ENCODE measurements around the gene POLG. TPM values are rescaled to one million over a fixed set of nuclear protein-coding genes. Genes with fewer than 3 reads are reported as not detected.

Gene POLG
- total RNA-seq, 1 donor from 2014 or later = 25.2 TPM

GRCh38 chr15:89370978-89371227 lies 36.3 kb upstream of the POLG start:
- Histone ChIP-seq H3K4me1 (peaks cover 24% of the 10 kb centered on the region), H3K9ac (no peak overlapping the region), H3K27me3 (peaks cover 100% of the 10 kb centered on the region), H3F3A (ENCODE audit: low read depth) (peaks cover 48% of the 10 kb centered on the region), H3K36me3 (no peaks in the 10 kb centered on the region), H3K9me3 (ENCODE audit: low read depth) (no peaks in the 10 kb centered on the region), H3K79me2 (ENCODE audit: low read depth) (no peaks in the 10 kb centered on the region), H2AFZ (replicated peaks) (no peak overlapping the region), H3K4me2 (peak overlapping the region; percentile 67), H4K20me1 (ENCODE audit: low read depth) (peaks cover 90% of the 10 kb centered on the region), H3K4me3 (peak overlapping the region; percentile 25), H3K27ac (no peak overlapping the region)
- Mint-ChIP-seq H3K27ac (no peak overlapping the region), H3K9me3 (peaks cover 6% of the 10 kb centered on the region), H3K4me1 (peaks cover 22% of the 10 kb centered on the region), H3K27me3 (ENCODE audit: insufficient read depth, low read depth) (peaks cover 82% of the 10 kb centered on the region), H3K4me3 (peak overlapping the region; percentile 19), H3K36me3 (no peaks in the 10 kb centered on the region)
- no peak for DNase-seq (ENCODE audit: low spot score)
- TF ChIP-seq EZH2phosphoT487 (IDR thresholded peaks at IDR 0.05) (no peak), EZH2 (IDR thresholded peaks at IDR 0.05) (no peak)
- TF ChIP-seq, protein P1, sequence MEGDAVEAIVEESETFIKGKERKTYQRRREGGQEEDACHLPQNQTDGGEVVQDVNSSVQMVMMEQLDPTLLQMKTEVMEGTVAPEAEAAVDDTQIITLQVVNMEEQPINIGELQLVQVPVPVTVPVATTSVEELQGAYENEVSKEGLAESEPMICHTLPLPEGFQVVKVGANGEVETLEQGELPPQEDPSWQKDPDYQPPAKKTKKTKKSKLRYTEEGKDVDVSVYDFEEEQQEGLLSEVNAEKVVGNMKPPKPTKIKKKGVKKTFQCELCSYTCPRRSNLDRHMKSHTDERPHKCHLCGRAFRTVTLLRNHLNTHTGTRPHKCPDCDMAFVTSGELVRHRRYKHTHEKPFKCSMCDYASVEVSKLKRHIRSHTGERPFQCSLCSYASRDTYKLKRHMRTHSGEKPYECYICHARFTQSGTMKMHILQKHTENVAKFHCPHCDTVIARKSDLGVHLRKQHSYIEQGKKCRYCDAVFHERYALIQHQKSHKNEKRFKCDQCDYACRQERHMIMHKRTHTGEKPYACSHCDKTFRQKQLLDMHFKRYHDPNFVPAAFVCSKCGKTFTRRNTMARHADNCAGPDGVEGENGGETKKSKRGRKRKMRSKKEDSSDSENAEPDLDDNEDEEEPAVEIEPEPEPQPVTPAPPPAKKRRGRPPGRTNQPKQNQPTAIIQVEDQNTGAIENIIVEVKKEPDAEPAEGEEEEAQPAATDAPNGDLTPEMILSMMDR (IDR thresholded peaks at IDR 0.05) = no peak

- H3K27me3 ChIP-seq = peaks cover 100% of the 10 kb centered on the region
- no peaks in the 10 kb centered on the region for H3K36me3 Mint-ChIP-seq
- H3K36me3 ChIP-seq = no peaks in the 10 kb centered on the region
- H2AFZ ChIP-seq (replicated peaks) = no peak overlapping the region
- peaks cover 82% of the 10 kb centered on the region for H3K27me3 Mint-ChIP-seq (ENCODE audit: insufficient read depth, low read depth)
- peaks cover 48% of the 10 kb centered on the region for H3F3A ChIP-seq (ENCODE audit: low read depth)
- no peak overlapping the region for H3K4me3 ChIP-seq
- peaks cover 22% of the 10 kb centered on the region for H3K4me1 Mint-ChIP-seq
- no peaks in the 10 kb centered on the region for H3K79me2 ChIP-seq (ENCODE audit: low read depth)
- H3K9ac ChIP-seq = no peak overlapping the region
- DNase-seq (ENCODE audit: low spot score) = peak; percentile 25
- H4K20me1 ChIP-seq (ENCODE audit: low read depth) = peaks cover 95% of the 10 kb centered on the region
- H3K4me1 ChIP-seq = peaks cover 24% of the 10 kb centered on the region
- peaks cover 6% of the 10 kb centered on the region for H3K9me3 Mint-ChIP-seq
- peak overlapping the region; percentile 19 for H3K4me3 Mint-ChIP-seq
- H3K27ac ChIP-seq = no peak overlapping the region
- H3K9me3 ChIP-seq (ENCODE audit: low read depth) = no peaks in the 10 kb centered on the region
- H3K4me2 ChIP-seq = peak overlapping the region; percentile 67
- TF ChIP-seq EZH2phosphoT487 (IDR thresholded peaks at IDR 0.05) (peak; percentile 70), EZH2 (IDR thresholded peaks at IDR 0.05) (peak; percentile 91)
- TF ChIP-seq, protein P1 (IDR thresholded peaks at IDR 0.05) = no peak
- H3K27ac Mint-ChIP-seq = no peak overlapping the region
Measured at GRCh38 chr15:89370120-89370977, 35.7 kb upstream of the POLG start.

DNA sequence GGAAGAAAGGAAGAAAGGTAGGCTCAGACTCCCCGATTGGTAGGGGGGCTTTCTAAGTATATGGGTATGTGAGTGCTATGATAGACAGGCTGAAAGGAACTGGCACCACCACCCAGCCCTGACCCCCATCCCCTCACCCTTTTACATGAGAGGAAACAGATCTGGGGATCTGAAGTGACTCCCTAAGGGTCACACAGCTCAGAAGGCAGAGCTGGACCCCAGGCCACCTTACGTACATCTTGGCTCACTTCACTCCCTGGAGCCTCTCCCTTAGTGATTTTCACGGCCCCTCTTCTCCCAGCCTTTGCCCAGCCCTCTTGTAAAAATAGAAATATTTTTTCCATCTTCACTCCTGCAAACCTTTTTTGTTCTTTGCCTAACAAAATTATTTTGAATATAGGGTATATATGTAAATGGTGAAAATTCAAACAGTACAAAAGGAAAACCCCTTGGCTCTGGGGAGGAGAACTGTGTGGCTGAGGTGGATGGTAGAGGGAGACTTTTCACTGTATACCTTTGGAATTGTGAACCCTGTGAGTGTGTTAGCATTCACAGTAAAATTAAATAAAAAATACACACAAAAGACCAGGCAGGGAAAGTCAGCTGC lies 34.8 kb upstream of the POLG start:
- Histone ChIP-seq H4K20me1 (ENCODE audit: low read depth) (peaks cover 94% of the 10 kb centered on the region), H3K36me3 (no peaks in the 10 kb centered on the region), H2AFZ (replicated peaks) (no peak overlapping the region), H3K4me3 (no peak overlapping the region), H3K4me1 (peaks cover 16% of the 10 kb centered on the region), H3K4me2 (no peak overlapping the region), H3K9ac (no peak overlapping the region), H3K9me3 (ENCODE audit: low read depth) (no peaks in the 10 kb centered on the region), H3K27ac (no peak overlapping the region), H3K79me2 (ENCODE audit: low read depth) (no peaks in the 10 kb centered on the region), H3F3A (ENCODE audit: low read depth) (peaks cover 42% of the 10 kb centered on the region), H3K27me3 (peaks cover 100% of the 10 kb centered on the region)
- no peak for TF ChIP-seq EZH2phosphoT487 (IDR thresholded peaks at IDR 0.05)
- no peak for TF ChIP-seq EZH2 (IDR thresholded peaks at IDR 0.05)
- TF ChIP-seq, protein P1 (IDR thresholded peaks at IDR 0.05) = no peak
- peaks cover 82% of the 10 kb centered on the region for H3K27me3 Mint-ChIP-seq (ENCODE audit: insufficient read depth, low read depth)
- no peak for DNase-seq (ENCODE audit: low spot score)
- peaks cover 9% of the 10 kb centered on the region for H3K9me3 Mint-ChIP-seq
- H3K27ac Mint-ChIP-seq = no peak overlapping the region
- H3K36me3 Mint-ChIP-seq = no peaks in the 10 kb centered on the region
- peaks cover 22% of the 10 kb centered on the region for H3K4me1 Mint-ChIP-seq
- H3K4me3 Mint-ChIP-seq = peak overlapping the region; percentile 64
